Fibroblast of skin of scalp (primary cell): ENCODE results near the gene C19orf25.
"Not testable (repeated sequence)": the region's sequence is repeated elsewhere in the genome, so short reads cannot be mapped to it uniquely, and the experiment has no call there.

Experiments used
- DNase-seq: peaks from one replicate; pipeline ENCODE4 v3.0.0-alpha.2; 2013

The C19orf25 gene

GRCh38 chr19:1512671-1513498 is 33.9 kb upstream of the C19orf25 start, which contains the start of gene ADAMTSL5:
Gene ADAMTSL5, minus strand, starts transcription at chr19:1513019. Its CDS starts 2,076 bp downstream, at chr19:1510943.
- DNase-seq, result peak; percentile 72

- DNase-seq, result no peak
Observed at GRCh38 chr19:1511318-1512317, 32.6 kb upstream of the C19orf25 start.

GRCh38 chr19:1510807-1511206 is 31.8 kb upstream of the C19orf25 start:
- no peak for DNase-seq

- no peak for DNase-seq
Observed at GRCh38 chr19:1510442-1510806, 31.4 kb upstream of the C19orf25 start.

- no peak for DNase-seq
Observed at GRCh38 chr19:1509602-1510441, 30.8 kb upstream of the C19orf25 start.

- DNase-seq, result no peak
Observed at GRCh38 chr19:1508507-1508856, 29.5 kb upstream of the C19orf25 start.

- DNase-seq, result peak; percentile 96
Observed at GRCh38 chr19:1507763-1508506, 28.9 kb upstream of the C19orf25 start.

GRCh38 chr19:1507192-1507660 is 28.2 kb upstream of the C19orf25 start:
- DNase-seq, result no peak

- no peak for DNase-seq
Observed at GRCh38 chr19:1505991-1506881, 27.2 kb upstream of the C19orf25 start.

- no peak for DNase-seq
Observed at GRCh38 chr19:1505012-1505411, 26.0 kb upstream of the C19orf25 start.

GRCh38 chr19:1503925-1504773 is 25.1 kb upstream of the C19orf25 start:
- DNase-seq, result no peak

- DNase-seq, result peak; percentile 29
Observed at GRCh38 chr19:1503089-1503924, 24.3 kb upstream of the C19orf25 start.

- no peak for DNase-seq
Observed at GRCh38 chr19:1502433-1503088, 23.5 kb upstream of the C19orf25 start.

- DNase-seq, result no peak
Observed at GRCh38 chr19:1501200-1501595, 22.2 kb upstream of the C19orf25 start.

- not testable (repeated sequence) for DNase-seq
Observed at GRCh38 chr19:1499231-1499630, 20.2 kb upstream of the C19orf25 start.

GRCh38 chr19:1497578-1498235 is 18.7 kb upstream of the C19orf25 start:
- DNase-seq, result no peak
